ENCODE measurements around the gene C2orf49. TPM values are rescaled to one million over a fixed set of nuclear protein-coding genes. Genes with fewer than 3 reads are reported as not detected.

Gene C2orf49
- total RNA-seq, 1 donor = 18.1 TPM

DNA sequence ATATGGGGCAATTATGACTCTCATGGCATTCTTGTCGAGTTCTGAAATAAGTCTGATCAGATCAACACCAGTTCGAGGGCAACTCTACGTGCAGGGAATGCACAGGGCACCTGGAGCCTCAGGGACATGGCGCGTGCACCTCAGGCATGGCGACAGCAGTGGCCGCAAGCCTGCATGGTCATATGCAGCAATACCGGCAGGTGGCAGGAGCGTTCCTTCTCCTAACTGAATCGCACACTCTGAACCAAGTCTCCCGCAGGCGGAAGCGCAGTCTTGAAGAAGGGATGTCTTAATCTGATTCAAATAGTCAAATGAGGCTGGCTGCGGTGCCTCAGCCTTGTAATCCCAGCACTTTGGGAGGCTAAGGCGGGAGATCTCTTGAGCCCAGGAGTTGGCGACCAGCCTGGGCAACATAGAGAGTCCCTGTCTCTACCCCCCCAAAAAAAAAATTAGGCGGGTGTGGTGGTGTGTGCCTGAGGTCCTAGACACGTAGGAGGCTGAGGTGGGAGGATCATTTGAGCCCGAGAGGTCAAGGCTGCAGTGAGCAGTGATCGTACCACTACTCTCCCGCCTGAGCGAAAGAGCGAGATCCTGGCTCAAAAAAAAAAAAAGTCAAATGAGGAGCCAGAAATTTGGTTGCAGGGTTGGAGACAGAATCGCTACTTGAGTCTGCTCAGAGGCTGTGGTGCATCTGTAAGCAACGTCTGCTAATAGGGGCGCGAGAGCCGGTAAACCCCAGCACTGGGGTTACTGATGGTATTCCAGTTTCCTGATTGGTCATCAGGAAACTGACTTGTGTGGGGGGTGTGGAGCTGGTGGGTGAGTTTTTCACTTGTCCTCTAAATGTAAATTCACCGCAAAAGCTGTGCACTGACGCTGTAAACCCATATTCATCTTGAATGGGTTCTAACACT, 32.7 kb downstream of the C2orf49 start:
- DNase-seq (ENCODE audit: insufficient read length, low spot score, missing footprints) = no peak
- Histone ChIP-seq H2AFZ (ENCODE audit: low read length) (no peak overlapping the region), H3K27ac (ENCODE audit: low read depth, low read length) (peak overlapping the region; percentile 70), H3K27me3 (ENCODE audit: insufficient read depth, low read length) (no peaks in the 10 kb centered on the region), H3K4me3 (ENCODE audit: insufficient read depth, low read length) (no peak overlapping the region), H4K20me1 (ENCODE audit: insufficient read depth, low read length) (peaks cover 78% of the 10 kb centered on the region), H3K4me2 (ENCODE audit: insufficient read depth, low read length) (no peak overlapping the region), H3K79me2 (ENCODE audit: insufficient read depth, low read length) (peaks cover 84% of the 10 kb centered on the region), H3K36me3 (ENCODE audit: insufficient read depth, low read length) (peaks cover 100% of the 10 kb centered on the region), H3K9me3 (ENCODE audit: low read depth, low read length) (no peaks in the 10 kb centered on the region), H3K4me1 (ENCODE audit: insufficient read depth, low read length) (peaks cover 84% of the 10 kb centered on the region)
- TF ChIP-seq, protein P1, sequence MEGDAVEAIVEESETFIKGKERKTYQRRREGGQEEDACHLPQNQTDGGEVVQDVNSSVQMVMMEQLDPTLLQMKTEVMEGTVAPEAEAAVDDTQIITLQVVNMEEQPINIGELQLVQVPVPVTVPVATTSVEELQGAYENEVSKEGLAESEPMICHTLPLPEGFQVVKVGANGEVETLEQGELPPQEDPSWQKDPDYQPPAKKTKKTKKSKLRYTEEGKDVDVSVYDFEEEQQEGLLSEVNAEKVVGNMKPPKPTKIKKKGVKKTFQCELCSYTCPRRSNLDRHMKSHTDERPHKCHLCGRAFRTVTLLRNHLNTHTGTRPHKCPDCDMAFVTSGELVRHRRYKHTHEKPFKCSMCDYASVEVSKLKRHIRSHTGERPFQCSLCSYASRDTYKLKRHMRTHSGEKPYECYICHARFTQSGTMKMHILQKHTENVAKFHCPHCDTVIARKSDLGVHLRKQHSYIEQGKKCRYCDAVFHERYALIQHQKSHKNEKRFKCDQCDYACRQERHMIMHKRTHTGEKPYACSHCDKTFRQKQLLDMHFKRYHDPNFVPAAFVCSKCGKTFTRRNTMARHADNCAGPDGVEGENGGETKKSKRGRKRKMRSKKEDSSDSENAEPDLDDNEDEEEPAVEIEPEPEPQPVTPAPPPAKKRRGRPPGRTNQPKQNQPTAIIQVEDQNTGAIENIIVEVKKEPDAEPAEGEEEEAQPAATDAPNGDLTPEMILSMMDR (IDR thresholded peaks at IDR 0.05; ENCODE audit: extremely low read depth, low read depth, low read length) = peak; percentile 67

- Histone ChIP-seq H3K4me1 (ENCODE audit: insufficient read depth, low read length) (peaks cover 86% of the 10 kb centered on the region), H3K9me3 (ENCODE audit: low read depth, low read length) (no peaks in the 10 kb centered on the region), H3K4me3 (ENCODE audit: insufficient read depth, low read length) (no peak overlapping the region), H2AFZ (ENCODE audit: low read length) (no peak overlapping the region), H3K4me2 (ENCODE audit: insufficient read depth, low read length) (no peak overlapping the region), H3K27me3 (ENCODE audit: insufficient read depth, low read length) (no peaks in the 10 kb centered on the region), H3K79me2 (ENCODE audit: insufficient read depth, low read length) (peaks cover 91% of the 10 kb centered on the region), H3K36me3 (ENCODE audit: insufficient read depth, low read length) (peaks cover 100% of the 10 kb centered on the region), H4K20me1 (ENCODE audit: insufficient read depth, low read length) (peaks cover 84% of the 10 kb centered on the region), H3K27ac (ENCODE audit: low read depth, low read length) (peak overlapping the region; percentile 70)
- DNase-seq (ENCODE audit: insufficient read length, low spot score, missing footprints) = no peak
- TF ChIP-seq, protein P1 (IDR thresholded peaks at IDR 0.05; ENCODE audit: extremely low read depth, low read depth, low read length) = no peak
Measured at GRCh38 chr2:105371156-105371555, 33.8 kb downstream of the C2orf49 start.

DNA sequence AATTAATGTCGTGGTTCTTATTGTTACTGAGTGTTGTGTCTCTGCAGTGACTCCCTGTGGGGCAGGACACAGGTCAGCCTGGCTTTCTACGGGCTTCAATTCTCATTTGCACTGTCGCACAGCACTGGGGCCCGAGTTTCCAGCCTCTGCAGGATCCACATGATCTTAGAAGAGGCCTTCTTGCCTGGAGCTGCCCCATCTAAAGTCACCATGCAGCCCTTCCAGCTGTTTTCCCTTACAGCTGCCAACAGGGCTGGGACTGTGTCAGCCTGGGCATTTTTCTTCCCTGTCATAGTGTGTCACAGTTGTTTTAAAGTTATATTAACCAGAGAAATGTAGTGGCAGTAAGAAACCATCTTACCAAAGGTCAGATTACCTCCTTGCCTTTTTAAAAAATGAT, 34.5 kb downstream of the C2orf49 start:
- H3K27ac ChIP-seq (ENCODE audit: low read depth, low read length) = peak overlapping the region; percentile 70
- no peaks in the 10 kb centered on the region for H3K27me3 ChIP-seq (ENCODE audit: insufficient read depth, low read length)
- H3K4me2 ChIP-seq (ENCODE audit: insufficient read depth, low read length) = no peak overlapping the region
- TF ChIP-seq, protein P1 (IDR thresholded peaks at IDR 0.05; ENCODE audit: extremely low read depth, low read depth, low read length) = no peak
- peaks cover 95% of the 10 kb centered on the region for H3K79me2 ChIP-seq (ENCODE audit: insufficient read depth, low read length)
- H3K4me1 ChIP-seq (ENCODE audit: insufficient read depth, low read length) = peaks cover 89% of the 10 kb centered on the region
- H4K20me1 ChIP-seq (ENCODE audit: insufficient read depth, low read length) = peaks cover 88% of the 10 kb centered on the region
- peaks cover 100% of the 10 kb centered on the region for H3K36me3 ChIP-seq (ENCODE audit: insufficient read depth, low read length)
- DNase-seq (ENCODE audit: insufficient read length, low spot score, missing footprints) = no peak
- H2AFZ ChIP-seq (ENCODE audit: low read length) = no peak overlapping the region
- no peaks in the 10 kb centered on the region for H3K9me3 ChIP-seq (ENCODE audit: low read depth, low read length)
- no peak overlapping the region for H3K4me3 ChIP-seq (ENCODE audit: insufficient read depth, low read length)

DNA sequence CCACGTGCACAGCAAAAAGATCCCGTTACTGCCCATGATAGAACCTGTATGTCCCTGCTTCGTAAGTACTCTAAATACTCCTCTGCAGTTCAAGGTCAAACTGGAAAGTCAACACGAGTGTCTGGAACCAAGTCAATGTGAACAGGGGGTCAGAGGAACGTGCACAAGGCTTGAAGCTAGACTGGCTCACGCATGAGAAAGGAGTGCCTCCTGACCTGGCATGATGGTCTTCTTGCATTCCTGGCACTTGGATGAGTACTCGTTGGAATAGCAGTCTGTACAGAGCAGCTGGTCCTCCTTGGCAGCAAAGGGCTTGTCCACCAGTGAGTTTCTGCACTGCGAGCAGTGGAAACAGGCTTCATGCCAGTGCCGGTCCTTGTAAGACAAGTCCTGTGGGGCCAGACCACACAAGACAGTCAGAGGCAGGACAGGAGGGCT, 36.0 kb downstream of the C2orf49 start:
- TF ChIP-seq, protein P1 (IDR thresholded peaks at IDR 0.05; ENCODE audit: extremely low read depth, low read depth, low read length) = no peak
- Histone ChIP-seq H3K4me3 (ENCODE audit: insufficient read depth, low read length) (no peak overlapping the region), H3K27ac (ENCODE audit: low read depth, low read length) (peak overlapping the region; percentile 90), H3K27me3 (ENCODE audit: insufficient read depth, low read length) (no peaks in the 10 kb centered on the region), H3K4me2 (ENCODE audit: insufficient read depth, low read length) (no peak overlapping the region), H3K36me3 (ENCODE audit: insufficient read depth, low read length) (peaks cover 98% of the 10 kb centered on the region), H3K4me1 (ENCODE audit: insufficient read depth, low read length) (peaks cover 94% of the 10 kb centered on the region), H3K9me3 (ENCODE audit: low read depth, low read length) (no peaks in the 10 kb centered on the region), H3K79me2 (ENCODE audit: insufficient read depth, low read length) (peaks cover 93% of the 10 kb centered on the region), H2AFZ (ENCODE audit: low read length) (no peak overlapping the region), H4K20me1 (ENCODE audit: insufficient read depth, low read length) (peaks cover 82% of the 10 kb centered on the region)
- DNase-seq (ENCODE audit: insufficient read length, low spot score, missing footprints) = no peak
